Coronary artery (tissue), 2 donors: Measurements from ENCODE around the gene WDFY4.

Experiments
- DNase-seq: peaks from one replicate; pipeline ENCODE4 v3.0.0-alpha.2; 2017; ENCODE audit warnings: low spot score
- H3K27ac ChIP-seq, 2 donors: fragments of 200-600 bp; sonication (generic); one replicate each; pipeline ENCODE4 v1.5.1; 2016 to 2019
- H3K4me3 ChIP-seq: fragments of 200-600 bp; sonication (generic); 2 replicates; pipeline ENCODE4 v1.5.1; 2016; ENCODE audit warnings: mild to moderate bottlenecking, moderate library complexity
- TF ChIP-seq, protein P1 (sequence below): fragments of 200-600 bp; sonication (generic); IDR thresholded peaks from one replicate; pipeline ENCODE4 v1.5.1; 2019; ENCODE audit warnings: antibody characterized with exemption

WDFY4 gene

DNA sequence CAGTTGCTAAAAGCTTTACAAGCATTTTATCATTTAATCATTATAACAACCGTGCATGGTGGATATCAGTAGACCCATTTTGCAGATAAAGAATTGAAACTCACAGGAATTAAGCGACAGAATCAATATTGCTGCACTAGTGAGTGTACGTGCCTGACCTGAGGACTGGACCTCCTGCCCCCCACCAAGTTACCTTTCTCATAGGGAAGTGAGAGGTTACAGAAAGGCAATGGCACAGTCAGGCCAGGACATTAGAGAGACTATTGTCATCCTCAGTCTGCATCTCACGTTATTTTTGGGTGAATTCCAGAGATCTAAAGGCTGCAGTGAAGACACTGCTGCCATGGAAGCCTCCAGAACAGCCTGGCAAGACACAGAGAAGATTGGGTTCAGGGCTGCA is 80.9 kb downstream of the WDFY4 start:
- DNase-seq = no peak
- Histone ChIP-seq H3K27ac (no peak overlapping the region), H3K4me3 (no peak overlapping the region)
- TF ChIP-seq, protein P1, sequence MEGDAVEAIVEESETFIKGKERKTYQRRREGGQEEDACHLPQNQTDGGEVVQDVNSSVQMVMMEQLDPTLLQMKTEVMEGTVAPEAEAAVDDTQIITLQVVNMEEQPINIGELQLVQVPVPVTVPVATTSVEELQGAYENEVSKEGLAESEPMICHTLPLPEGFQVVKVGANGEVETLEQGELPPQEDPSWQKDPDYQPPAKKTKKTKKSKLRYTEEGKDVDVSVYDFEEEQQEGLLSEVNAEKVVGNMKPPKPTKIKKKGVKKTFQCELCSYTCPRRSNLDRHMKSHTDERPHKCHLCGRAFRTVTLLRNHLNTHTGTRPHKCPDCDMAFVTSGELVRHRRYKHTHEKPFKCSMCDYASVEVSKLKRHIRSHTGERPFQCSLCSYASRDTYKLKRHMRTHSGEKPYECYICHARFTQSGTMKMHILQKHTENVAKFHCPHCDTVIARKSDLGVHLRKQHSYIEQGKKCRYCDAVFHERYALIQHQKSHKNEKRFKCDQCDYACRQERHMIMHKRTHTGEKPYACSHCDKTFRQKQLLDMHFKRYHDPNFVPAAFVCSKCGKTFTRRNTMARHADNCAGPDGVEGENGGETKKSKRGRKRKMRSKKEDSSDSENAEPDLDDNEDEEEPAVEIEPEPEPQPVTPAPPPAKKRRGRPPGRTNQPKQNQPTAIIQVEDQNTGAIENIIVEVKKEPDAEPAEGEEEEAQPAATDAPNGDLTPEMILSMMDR = no peak

DNA sequence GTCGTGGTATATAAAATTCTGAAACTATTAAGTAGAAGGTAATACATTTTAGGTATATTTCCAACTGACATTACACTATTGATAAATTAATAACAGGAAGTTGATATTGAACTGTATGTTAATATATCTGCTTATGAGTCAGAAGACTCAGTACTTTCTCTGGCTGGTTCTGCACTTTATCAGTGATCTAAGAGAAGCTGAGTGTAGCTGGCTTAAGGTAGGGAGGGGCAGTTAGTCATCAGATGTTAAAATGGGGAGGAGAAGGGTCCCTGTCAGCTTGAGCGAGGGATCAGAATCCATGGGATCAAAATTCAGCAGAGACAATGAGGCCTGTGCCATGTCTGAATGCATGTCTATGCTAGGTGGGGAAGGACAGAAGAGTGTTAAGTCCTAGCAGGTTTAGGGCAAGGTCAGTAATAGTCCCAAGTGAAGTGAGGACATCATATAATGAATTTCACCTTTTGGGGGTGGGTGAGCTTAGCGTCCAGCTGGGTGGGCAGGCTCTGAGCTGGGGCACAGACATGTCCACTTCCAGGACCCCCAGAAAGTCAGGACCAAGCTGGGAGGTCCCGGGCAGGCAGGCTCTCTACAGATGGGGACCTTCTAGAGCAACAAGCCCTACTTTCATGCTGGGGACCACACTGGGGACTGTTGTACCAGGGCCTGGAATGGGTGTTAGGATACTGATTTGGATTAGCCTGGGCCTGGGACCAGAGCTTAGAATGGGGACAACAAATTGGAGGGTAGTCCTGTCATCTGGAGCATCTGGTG is 82.9 kb downstream of the WDFY4 start:
- Histone ChIP-seq H3K27ac (no peak overlapping the region), H3K4me3 (no peak overlapping the region)
- TF ChIP-seq, protein P1 = no peak
- DNase-seq = peak; percentile 33

DNA sequence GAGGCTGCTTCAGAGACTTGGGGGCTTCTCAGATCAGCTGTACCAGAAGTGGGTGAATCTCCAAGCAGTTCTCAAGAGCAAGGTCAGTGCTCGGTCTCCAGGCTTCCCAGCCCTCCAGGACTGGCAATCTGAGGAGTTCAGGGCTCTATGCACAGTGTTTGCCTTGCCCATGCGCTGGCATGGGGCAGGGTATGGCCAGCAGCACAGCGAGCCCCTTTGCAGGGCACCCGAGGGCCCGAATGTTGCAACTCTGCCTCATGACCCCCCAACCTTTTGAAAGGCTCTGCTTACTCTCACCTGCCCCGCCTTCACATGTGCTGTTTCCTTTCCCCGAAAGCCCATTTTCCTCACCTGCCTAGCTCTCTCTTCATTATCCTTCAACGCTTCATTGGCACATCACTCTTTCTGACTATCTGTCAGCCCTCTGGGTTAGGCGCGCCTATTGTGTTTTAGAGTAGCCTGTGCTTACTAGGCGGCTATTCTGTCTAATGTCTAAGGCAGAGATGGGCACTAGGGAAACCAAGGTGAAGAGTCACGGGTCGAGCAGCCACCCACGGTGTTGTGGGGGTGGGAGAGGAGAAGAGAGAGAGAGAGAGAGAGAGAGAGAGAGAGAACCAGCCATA is 83.6 kb downstream of the WDFY4 start:
- peak; percentile 26 for DNase-seq
- H3K27ac ChIP-seq = no peak overlapping the region
- TF ChIP-seq, protein P1 = no peak

DNA sequence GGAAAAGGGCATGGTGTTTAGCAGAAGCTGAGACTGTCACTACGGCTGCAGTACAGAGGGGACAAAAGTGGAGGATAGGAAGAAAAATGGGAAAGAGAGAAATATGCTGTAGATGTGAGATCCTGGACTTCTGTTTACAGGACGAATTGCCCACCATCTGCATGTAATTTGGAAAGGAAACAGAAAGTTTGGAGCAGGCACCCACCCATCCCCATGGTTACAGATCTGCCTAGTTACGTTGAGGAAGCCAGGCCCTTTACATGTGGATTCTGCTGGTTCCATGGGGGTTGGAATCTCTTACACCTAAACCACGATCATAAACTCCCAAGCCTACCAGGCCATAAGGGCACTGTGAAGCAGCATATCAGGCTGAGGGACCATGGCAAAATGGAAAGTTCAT is 84.3 kb downstream of the WDFY4 start:
- TF ChIP-seq, protein P1 = no peak
- H3K4me3 ChIP-seq = no peak overlapping the region
- no peak overlapping the region for H3K27ac ChIP-seq
- DNase-seq = no peak

More for the DNA sequence above, 83.6 kb downstream of the WDFY4 start:
- no peak overlapping the region for H3K4me3 ChIP-seq

DNA sequence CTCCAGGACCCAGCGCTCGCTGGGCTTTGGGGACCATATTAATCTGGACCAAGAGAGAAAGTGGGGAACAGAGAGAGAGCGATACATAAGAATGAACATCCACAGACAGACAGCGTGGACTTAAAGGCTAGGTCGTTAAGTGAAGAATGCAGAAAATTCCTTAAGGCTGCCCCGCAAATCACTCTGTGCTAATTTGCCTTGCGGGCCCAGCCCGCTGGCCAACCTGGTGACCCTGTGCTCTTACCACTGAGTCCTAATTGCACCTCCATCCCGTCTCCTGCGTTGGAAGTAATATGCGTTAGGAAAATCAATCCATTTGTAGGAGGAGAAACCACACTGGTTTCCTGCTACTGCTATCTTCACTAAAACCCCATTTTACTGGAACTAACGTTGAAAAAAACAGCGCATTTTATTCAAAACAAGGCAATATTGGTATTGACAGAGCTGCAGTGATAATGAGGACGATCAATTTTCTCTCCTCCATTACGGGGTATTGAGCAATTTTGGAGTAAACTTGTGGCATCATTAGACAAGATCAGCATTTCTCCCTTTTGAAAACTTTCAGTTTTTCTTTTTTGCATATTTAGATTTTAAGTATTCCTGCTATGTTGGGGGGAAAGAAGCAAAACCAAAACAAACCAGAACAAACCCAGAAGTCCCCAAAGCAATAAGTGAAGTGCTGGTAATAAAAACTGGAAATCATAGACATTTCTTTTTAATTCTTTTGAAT is 85.2 kb downstream of the WDFY4 start:
- TF ChIP-seq, protein P1 = no peak
- no peak overlapping the region for H3K4me3 ChIP-seq
- no peak for DNase-seq
- H3K27ac ChIP-seq = no peak overlapping the region

DNA sequence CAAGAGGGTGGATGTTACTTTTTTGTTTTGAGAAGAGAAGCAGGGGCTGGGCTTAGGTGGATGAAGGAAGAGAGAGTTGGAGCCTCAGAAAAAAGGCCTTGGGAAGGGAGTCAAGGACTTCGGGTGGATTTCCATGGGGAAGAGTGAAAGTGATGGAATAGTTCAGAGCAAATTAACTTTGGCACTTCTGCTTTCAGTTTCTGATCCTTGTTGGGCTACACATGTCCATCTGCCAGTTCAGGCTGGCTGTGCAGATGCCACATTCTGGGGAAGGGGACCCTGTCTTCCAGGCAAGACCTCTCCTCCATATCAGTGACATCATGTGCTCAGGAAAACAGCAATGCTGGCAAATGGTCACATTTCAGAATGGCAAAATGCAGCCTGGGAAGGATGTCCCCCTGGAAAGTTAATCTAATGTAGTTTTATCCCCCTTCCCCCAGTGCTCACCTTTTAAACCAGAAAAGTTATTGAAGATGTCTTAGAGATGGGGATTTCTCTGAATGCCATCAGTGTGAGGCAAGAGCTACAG is 86.0 kb downstream of the WDFY4 start:
- H3K27ac ChIP-seq = no peak overlapping the region
- no peak for DNase-seq
- TF ChIP-seq, protein P1 = no peak
- H3K4me3 ChIP-seq = no peak overlapping the region
